HCT116 (cell line): Measurements from ENCODE around the gene LACC1. TPM values are rescaled to one million over a fixed set of nuclear protein-coding genes. Genes with fewer than 3 reads are reported as not detected.

Experiments used
- ATAC-seq: fragments of 200-7000 bp; cut with Tn5 transposase; 2 replicates; pipeline ENCODE4 v1.9.1; 2020; ENCODE audit warnings: mild to moderate bottlenecking, moderate library complexity
- BruUV-seq: library from RNA; stranded (reverse); fragments of 400-500 nt; replicated peaks from 2 replicates; lab custom pipeline; 2021; lab: Mats Ljungman, UMichigan
- CTCF ChIA-PET: fragments of 300-600 bp; sonication (Branson Sonifier 250); formaldehyde crosslinking; loops from one replicate; lab custom pipeline; 2021; ENCODE audit warnings: antibody characterized with exemption; lab: Charles Lee
- POLR2A ChIA-PET: fragments of 300-600, 350-600 bp; sonication (Branson Sonifier 250); formaldehyde crosslinking; loops from one replicate; lab custom pipeline; 2021; ENCODE audit warnings: antibody characterized with exemption; lab: Charles Lee
- RAD21 ChIA-PET, 2 experiments: fragments of 300-600 bp; sonication (Branson Sonifier 250); formaldehyde crosslinking; loops; one replicate each; lab custom pipeline; 2023; ENCODE audit warnings: low total read pairs in 2 of 2; ENCODE audit not compliant: uncharacterized antibody in 2 of 2, unreplicated experiment in 2 of 2, low non-redundant PET in 1 of 2; lab: Charles Lee
- DNase-seq: peaks from one replicate; pipeline ENCODE4 v3.0.0-alpha.2; 2010; ENCODE audit warnings: low read depth, low spot score
- H2AFZ ChIP-seq: fragments of 200-600 bp; shearing (Covaris generic), sonication (generic); 2 replicates; pipeline ENCODE4 v1.6.1; 2017; ENCODE audit warnings: low read depth, mixed run types, mixed read lengths, antibody characterized with exemption, low read length; ENCODE audit not compliant: poor library complexity, severe bottlenecking
- H3K27ac ChIP-seq: 2 replicates; pipeline ENCODE4 v1.5.1; 2012; ENCODE audit warnings: low read depth, low read length
- H3K27me3 ChIP-seq: fragments of 200-600 bp; sonication (generic); 2 replicates; pipeline ENCODE4 v1.6.1; 2016; ENCODE audit warnings: mixed run types, low read length, mixed read lengths; ENCODE audit not compliant: insufficient read depth
- H3K36me3 ChIP-seq, 2 experiments: fragments of 200-500 bp in 1 of 2; fragments of 200-600 bp in 1 of 2; sonication (Bioruptor generic) in 1 of 2; sonication (generic) in 1 of 2; 2 replicates each; pipeline versions ENCODE4 v1.5.1 to v1.6.1; 2014 to 2016; ENCODE audit warnings: low read length in 2 of 2, inconsistent platforms in 1 of 2, mixed read lengths in 1 of 2, mixed run types in 1 of 2; ENCODE audit not compliant: insufficient read depth in 2 of 2, control insufficient read depth in 1 of 2
- H3K4me1 ChIP-seq, 2 experiments: fragments of 200-600 bp in 1 of 2; sonication (generic) in 1 of 2; 2 replicates each; pipeline versions ENCODE4 v1.5.1 to v1.6.1; 2012 to 2017; ENCODE audit warnings: low read length in 2 of 2, inconsistent platforms in 1 of 2, mild to moderate bottlenecking in 1 of 2, mixed read lengths in 1 of 2, mixed run types in 1 of 2, moderate library complexity in 1 of 2; ENCODE audit not compliant: insufficient read depth in 2 of 2, control insufficient read depth in 1 of 2
- H3K4me2 ChIP-seq: fragments of 200-600 bp; sonication (generic); 2 replicates; pipeline ENCODE4 v1.6.1; 2017; ENCODE audit warnings: mixed run types, low read length, mixed read lengths
- H3K4me3 ChIP-seq, 2 experiments: fragments of 200-600 bp in 1 of 2; sonication (generic) in 1 of 2; replicated peaks in 1 of 2; 2 replicates each; pipeline ENCODE4 v1.5.1; 2011 to 2016; ENCODE audit warnings: low read length in 2 of 2, control low read depth in 1 of 2, low read depth in 1 of 2, mild to moderate bottlenecking in 1 of 2, mixed read lengths in 1 of 2, mixed run types in 1 of 2
- H3K79me2 ChIP-seq: fragments of 200-600 bp; sonication (generic); 2 replicates; pipeline ENCODE4 v1.6.1; 2017; ENCODE audit warnings: mild to moderate bottlenecking, mixed run types, low read length, moderate library complexity, mixed read lengths; ENCODE audit not compliant: insufficient read depth
- H3K9ac ChIP-seq: fragments of 200-600 bp; sonication (generic); 2 replicates; pipeline ENCODE4 v1.6.1; 2016; ENCODE audit warnings: low read length, mixed read lengths
- H3K9me2 ChIP-seq: fragments of 200-600 bp; sonication (generic), shearing (Covaris generic); 2 replicates; pipeline ENCODE4 v1.6.1; 2017; ENCODE audit warnings: mixed run types, mild to moderate bottlenecking, moderate library complexity; ENCODE audit not compliant: insufficient read depth
- H3K9me3 ChIP-seq, 2 experiments: fragments of 200-500 bp in 1 of 2; fragments of 200-600 bp in 1 of 2; sonication (Bioruptor generic) in 1 of 2; sonication (generic) in 1 of 2; 2 replicates each; pipeline ENCODE4 v1.6.1; 2014 to 2017; ENCODE audit warnings: low read length in 2 of 2, mixed read lengths in 2 of 2, inconsistent platforms in 1 of 2, low read depth in 1 of 2, mild to moderate bottlenecking in 1 of 2, mixed run types in 1 of 2, moderate library complexity in 1 of 2; ENCODE audit not compliant: control insufficient read depth in 1 of 2, insufficient read depth in 1 of 2
- H4K20me1 ChIP-seq: fragments of 200-600 bp; sonication (generic), shearing (Covaris generic); 2 replicates; pipeline ENCODE4 v1.6.1; 2017; ENCODE audit warnings: mixed run types, mild to moderate bottlenecking, moderate library complexity; ENCODE audit not compliant: insufficient read depth
- CBX3 ChIP-seq: IDR thresholded peaks from 2 replicates; pipeline ENCODE4 v1.6.1; 2012; ENCODE audit warnings: low read depth
- CTCF ChIP-seq, 3 experiments: fragments of 200-600 bp in 1 of 3; sonication (generic) in 1 of 3; IDR thresholded peaks in 2 of 3; conservative IDR thresholded peaks in 1 of 3; 2 replicates each; pipeline ENCODE4 v1.5.1; 2012 to 2017; ENCODE audit warnings: low read depth in 2 of 3, low read length in 2 of 3, antibody characterized with exemption in 1 of 3, borderline replicate concordance in 1 of 3, control low read depth in 1 of 3, mild to moderate bottlenecking in 1 of 3, mixed read lengths in 1 of 3, mixed run types in 1 of 3, moderate library complexity in 1 of 3; ENCODE audit not compliant: insufficient read depth in 1 of 3
- EGR1 ChIP-seq: IDR thresholded peaks from 2 replicates; pipeline ENCODE4 v1.6.1; 2012; ENCODE audit warnings: low read depth
- ELF1 ChIP-seq: IDR thresholded peaks from 2 replicates; pipeline ENCODE4 v1.6.1; 2012; ENCODE audit warnings: low read depth, borderline replicate concordance
- FOSL1 ChIP-seq: IDR thresholded peaks from 2 replicates; pipeline ENCODE4 v1.6.1; 2012; ENCODE audit warnings: low read depth
- POLR2A ChIP-seq: IDR thresholded peaks from 2 replicates; pipeline ENCODE4 v1.7.0; 2011; ENCODE audit warnings: borderline replicate concordance; ENCODE audit not compliant: insufficient read depth, insufficient read length; ENCODE audit errors: extremely low read depth
- SIN3A ChIP-seq: IDR thresholded peaks from 2 replicates; pipeline ENCODE4 v1.6.1; 2012; ENCODE audit warnings: low read depth
- SRF ChIP-seq: IDR thresholded peaks from 2 replicates; pipeline ENCODE4 v1.6.1; 2012; ENCODE audit warnings: low read depth
- TCF7L2 ChIP-seq: IDR thresholded peaks from 2 replicates; pipeline ENCODE4 v1.7.0; 2011; ENCODE audit warnings: borderline replicate concordance, inconsistent platforms; ENCODE audit not compliant: insufficient read depth, insufficient read length; ENCODE audit errors: extremely low read depth
- YY1 ChIP-seq: IDR thresholded peaks from 2 replicates; pipeline ENCODE4 v1.6.1; 2011; ENCODE audit warnings: low read length, low read depth, moderate library complexity, mild to moderate bottlenecking; ENCODE audit not compliant: insufficient replicate concordance; ENCODE audit errors: extremely low read depth
- ZFX ChIP-seq: fragments of 450-650 bp; IDR thresholded peaks from 2 replicates; pipeline ENCODE4 v1.6.1; 2017
- ZNF274 ChIP-seq: fragments of 200-500 bp; sonication (Bioruptor generic); IDR thresholded peaks from 2 replicates; pipeline ENCODE4 v1.6.1; 2014; ENCODE audit warnings: mild to moderate bottlenecking, low read depth, low read length, inconsistent platforms
- intact Hi-C: fragments of 100-400 bp; cut with micrococcal nuclease; formaldehyde crosslinking; loops from 2 replicates; pipeline ENCODE4 v1.10.0; 2022
- total RNA-seq: library from RNA; stranded (reverse); gene quantifications from one replicate; pipeline ENCODE4 v1.2.1, GENCODE V29; 2021; ENCODE audit not compliant: unreplicated experiment

Gene LACC1
- total RNA-seq, 1 experiment from 2014 or later = 2.6 TPM

GRCh38 chr13:43938449-43938848 is 58.7 kb downstream of the LACC1 start:
- BruUV-seq = no TSS peak
- no peaks in the 10 kb centered on the region for H3K36me3 ChIP-seq
- no peaks in the 10 kb centered on the region for H3K27me3 ChIP-seq
- no peak overlapping the region for H2AFZ ChIP-seq
- ChIA-PET RAD21 (no interaction called here), POLR2A (no interaction called here), CTCF (no interaction called here)
- H3K9ac ChIP-seq = no peak overlapping the region
- H4K20me1 ChIP-seq = no peaks in the 10 kb centered on the region
- H3K9me2 ChIP-seq = no peaks in the 10 kb centered on the region
- TF ChIP-seq SRF (no peak), ELF1 (no peak), FOSL1 (no peak), ZFX (no peak), YY1 (no peak), CBX3 (no peak), POLR2A (no peak), ZNF274 (no peak), EGR1 (no peak), TCF7L2 (no peak)
- no peak overlapping the region for H3K4me2 ChIP-seq
- H3K4me3 ChIP-seq = no peak overlapping the region
- no peak overlapping the region for H3K27ac ChIP-seq
- H3K9me3 ChIP-seq = no peaks in the 10 kb centered on the region
- ATAC-seq = no peak
- no peak for DNase-seq
- intact Hi-C loops = no loop called here
- no peaks in the 10 kb centered on the region for H3K4me1 ChIP-seq
- H3K79me2 ChIP-seq = no peaks in the 10 kb centered on the region

- POLR2A ChIA-PET = no interaction called here
- TF ChIP-seq ZNF274 = no peak
- TF ChIP-seq SIN3A = no peak
- no peak for TF ChIP-seq CTCF (IDR thresholded peaks at IDR 0.05 in 2 of 3, conservative IDR thresholded peaks at IDR 0.05 in 1 of 3; ENCODE audit: borderline replicate concordance in 1 of 3, insufficient read depth in 1 of 3, low read depth in 2 of 3, low read length in 2 of 3)
- TF ChIP-seq FOSL1 = no peak
- TF ChIP-seq ZFX = no peak
- no peak for TF ChIP-seq SRF
- TF ChIP-seq POLR2A = no peak
- DNase-seq (no peak), ATAC-seq (no peak)
- Histone ChIP-seq H2AFZ (no peak overlapping the region), H4K20me1 (no peaks in the 10 kb centered on the region), H3K4me1 (no peaks in the 10 kb centered on the region), H3K4me3 (no peak overlapping the region), H3K9ac (no peak overlapping the region), H3K4me2 (no peak overlapping the region), H3K79me2 (no peaks in the 10 kb centered on the region), H3K36me3 (no peaks in the 10 kb centered on the region), H3K27me3 (no peaks in the 10 kb centered on the region), H3K27ac (no peak overlapping the region), H3K9me2 (no peaks in the 10 kb centered on the region), H3K9me3 (no peaks in the 10 kb centered on the region)
- CTCF ChIA-PET = no interaction called here
- no TSS peak for BruUV-seq
- intact Hi-C loops = no loop called here
- RAD21 ChIA-PET = no interaction called here
These were observed 59.4 kb downstream of the LACC1 start for GRCh38 chr13:43939086-43939485.
